LNCAP (cell line): ENCODE measurements around the gene CNTNAP4.

Experiments
- CTCF ChIP-seq: fragments of 450-650 bp; IDR thresholded peaks from 2 replicates; pipeline ENCODE4 v1.5.1; 2017; ENCODE audit warnings: mild to moderate bottlenecking

The CNTNAP4 gene

GRCh38 chr16:76276745-76277438 is at the start of gene CNTNAP4:
TSS of gene CNTNAP4 (plus strand) at chr16:76277401. CDS start at chr16:76277663, 262 bp downstream.
- TF ChIP-seq CTCF: no peak

- TF ChIP-seq CTCF: no peak
Observed at GRCh38 chr16:76228546-76229146, 48.6 kb upstream of the CNTNAP4 start.

GRCh38 chr16:76232704-76233103 is 44.5 kb upstream of the CNTNAP4 start:
- TF ChIP-seq CTCF: no peak

GRCh38 chr16:76235025-76235424 is 42.2 kb upstream of the CNTNAP4 start:
- no peak for TF ChIP-seq CTCF

- no peak for TF ChIP-seq CTCF
Observed at GRCh38 chr16:76235426-76235825, 41.8 kb upstream of the CNTNAP4 start.

GRCh38 chr16:76237471-76237870 is 39.7 kb upstream of the CNTNAP4 start:
- no peak for TF ChIP-seq CTCF

- TF ChIP-seq CTCF: no peak
Observed at GRCh38 chr16:76241755-76242154, 35.4 kb upstream of the CNTNAP4 start.
